Tibial nerve (tissue), 3 donors: Measurements from ENCODE around the gene FCER2.

ENCODE experiments used
- POLR2A ChIP-seq, 2 donors: fragments of 450-650 bp; IDR thresholded peaks; one replicate each; pipeline ENCODE4 v1.6.1; 2017; ENCODE audit warnings: antibody characterized with exemption in 2 of 2, mild to moderate bottlenecking in 2 of 2, moderate library complexity in 2 of 2
- TF ChIP-seq, protein P1 (sequence below), 5 experiments: fragments of 200-600 bp in 3 of 5; fragments of 450-650 bp in 2 of 5; sonication (generic) in 3 of 5; IDR thresholded peaks; one replicate each; pipeline ENCODE4 v1.5.1; 2016 to 2019; ENCODE audit warnings: antibody characterized with exemption in 5 of 5, mild to moderate bottlenecking in 3 of 5, moderate library complexity in 2 of 5

DNA sequence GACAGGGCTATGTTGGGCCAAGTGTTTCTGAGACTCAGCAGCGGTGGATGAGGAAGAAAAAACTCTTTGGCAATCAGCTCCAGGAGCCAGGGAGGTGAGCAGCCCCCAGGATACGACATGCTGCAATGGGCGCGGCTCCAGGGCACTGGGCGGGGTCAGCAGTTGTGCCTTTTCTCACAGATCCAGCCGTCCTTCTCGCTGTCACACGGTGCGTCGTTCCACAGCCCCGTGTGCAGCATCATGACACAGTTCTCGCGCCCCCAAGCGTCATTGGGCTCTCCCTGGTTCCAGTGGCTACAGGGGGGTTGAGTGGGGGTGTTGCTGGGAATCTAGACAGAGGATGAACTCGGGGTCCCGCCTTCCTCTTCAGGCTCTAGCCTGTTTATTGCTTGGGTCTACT lies 27.3 kb upstream of the FCER2 start:
- TF ChIP-seq, protein P1, sequence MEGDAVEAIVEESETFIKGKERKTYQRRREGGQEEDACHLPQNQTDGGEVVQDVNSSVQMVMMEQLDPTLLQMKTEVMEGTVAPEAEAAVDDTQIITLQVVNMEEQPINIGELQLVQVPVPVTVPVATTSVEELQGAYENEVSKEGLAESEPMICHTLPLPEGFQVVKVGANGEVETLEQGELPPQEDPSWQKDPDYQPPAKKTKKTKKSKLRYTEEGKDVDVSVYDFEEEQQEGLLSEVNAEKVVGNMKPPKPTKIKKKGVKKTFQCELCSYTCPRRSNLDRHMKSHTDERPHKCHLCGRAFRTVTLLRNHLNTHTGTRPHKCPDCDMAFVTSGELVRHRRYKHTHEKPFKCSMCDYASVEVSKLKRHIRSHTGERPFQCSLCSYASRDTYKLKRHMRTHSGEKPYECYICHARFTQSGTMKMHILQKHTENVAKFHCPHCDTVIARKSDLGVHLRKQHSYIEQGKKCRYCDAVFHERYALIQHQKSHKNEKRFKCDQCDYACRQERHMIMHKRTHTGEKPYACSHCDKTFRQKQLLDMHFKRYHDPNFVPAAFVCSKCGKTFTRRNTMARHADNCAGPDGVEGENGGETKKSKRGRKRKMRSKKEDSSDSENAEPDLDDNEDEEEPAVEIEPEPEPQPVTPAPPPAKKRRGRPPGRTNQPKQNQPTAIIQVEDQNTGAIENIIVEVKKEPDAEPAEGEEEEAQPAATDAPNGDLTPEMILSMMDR (IDR thresholded peaks at IDR 0.05), result no peak
- no peak for TF ChIP-seq POLR2A (IDR thresholded peaks at IDR 0.05)
